BLaER1 (cell line): ENCODE results near the gene PPARA.
"Not testable (repeated sequence)": the region's sequence is repeated elsewhere in the genome, so short reads cannot be mapped to it uniquely, and the experiment has no call there.

Experiments
- H3K27ac ChIP-seq: shearing (Covaris generic); formaldehyde crosslinking; 2 replicates; pipeline ENCODE4 v1.8.1; 2022
- H3K27me3 ChIP-seq: shearing (Covaris generic); formaldehyde crosslinking; 2 replicates; pipeline ENCODE4 v1.8.1; 2022
- H3K36me3 ChIP-seq: shearing (Covaris generic); formaldehyde crosslinking; 2 replicates; pipeline ENCODE4 v1.8.1; 2022
- H3K4me1 ChIP-seq: shearing (Covaris generic); formaldehyde crosslinking; 2 replicates; pipeline ENCODE4 v1.8.1; 2022
- H3K4me2 ChIP-seq: shearing (Covaris generic); formaldehyde crosslinking; 2 replicates; pipeline ENCODE4 v1.8.1; 2022
- H3K4me3 ChIP-seq: shearing (Covaris generic); formaldehyde crosslinking; 2 replicates; pipeline ENCODE4 v1.8.1; 2022
- H3K9ac ChIP-seq: shearing (Covaris generic); formaldehyde crosslinking; 2 replicates; pipeline ENCODE4 v1.8.1; 2022
- H3K9me3 ChIP-seq: shearing (Covaris generic); formaldehyde crosslinking; 2 replicates; pipeline ENCODE4 v1.8.1; 2022
- H4K20me1 ChIP-seq: shearing (Covaris generic); formaldehyde crosslinking; 2 replicates; pipeline ENCODE4 v1.8.1; 2022
- Cebpa-rat ChIP-seq: shearing (Covaris generic); IDR thresholded peaks from 2 replicates; pipeline ENCODE4 v1.8.1; 2022

Gene PPARA

DNA sequence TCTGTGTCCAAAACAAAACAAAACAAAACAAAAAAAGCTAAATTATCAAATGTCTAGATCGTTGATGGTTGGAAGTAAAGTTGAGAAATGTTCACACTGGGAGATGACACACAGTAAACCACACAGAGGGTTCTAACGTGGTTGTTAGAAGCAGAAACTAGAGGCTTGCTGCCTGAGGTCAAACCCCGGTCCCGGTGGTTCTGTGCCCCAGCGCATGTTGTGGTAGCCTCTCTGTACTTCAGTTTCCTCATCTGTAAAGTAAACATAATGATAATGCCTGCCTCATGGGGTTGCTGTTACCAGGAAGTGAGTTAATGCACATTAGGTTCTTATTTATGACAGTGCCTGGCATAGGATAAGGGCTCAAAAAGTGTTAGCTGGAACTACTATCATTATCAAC lies 33.4 kb downstream of the PPARA start:
- Histone ChIP-seq H4K20me1 (peaks cover 16% of the 10 kb centered on the region; the same call in 1 of the 2 replicates), H3K9ac (no peak overlapping the region), H3K9me3 (peaks cover 44% of the 10 kb centered on the region), H3K4me3 (no peak overlapping the region), H3K27ac (no peak overlapping the region), H3K4me2 (no peak overlapping the region), H3K4me1 (no peaks in the 10 kb centered on the region), H3K36me3 (peaks cover 96% of the 10 kb centered on the region), H3K27me3 (no peaks in the 10 kb centered on the region)
- TF ChIP-seq Cebpa-rat: no peak

DNA sequence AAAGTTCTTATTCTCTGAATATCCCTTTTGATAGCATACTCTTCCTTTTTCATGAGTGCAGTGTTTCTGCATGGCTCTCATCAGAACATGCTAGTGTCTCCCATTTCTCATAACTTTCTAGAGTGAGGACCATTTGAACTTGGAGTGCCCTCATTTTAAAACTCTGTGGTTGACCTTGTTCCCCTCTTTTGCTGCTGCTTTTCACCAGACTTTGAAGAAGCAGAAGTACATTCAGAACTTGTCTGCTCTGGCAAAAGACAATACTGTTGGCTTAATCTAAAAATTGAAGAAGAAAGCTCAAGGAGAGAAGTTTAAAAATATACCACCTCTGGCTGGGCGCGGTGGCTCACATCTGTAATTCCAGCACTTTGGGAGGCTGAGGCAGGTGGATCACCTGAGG lies 35.0 kb downstream of the PPARA start:
- Histone ChIP-seq H3K36me3 (peaks cover 96% of the 10 kb centered on the region), H3K9me3 (peaks cover 28% of the 10 kb centered on the region), H4K20me1 (peaks cover 16% of the 10 kb centered on the region; the same call in 1 of the 2 replicates), H3K27me3 (no peaks in the 10 kb centered on the region), H3K4me3 (no peak overlapping the region), H3K27ac (no peak overlapping the region), H3K4me1 (no peaks in the 10 kb centered on the region), H3K4me2 (no peak overlapping the region), H3K9ac (no peak overlapping the region)
- no peak for TF ChIP-seq Cebpa-rat

DNA sequence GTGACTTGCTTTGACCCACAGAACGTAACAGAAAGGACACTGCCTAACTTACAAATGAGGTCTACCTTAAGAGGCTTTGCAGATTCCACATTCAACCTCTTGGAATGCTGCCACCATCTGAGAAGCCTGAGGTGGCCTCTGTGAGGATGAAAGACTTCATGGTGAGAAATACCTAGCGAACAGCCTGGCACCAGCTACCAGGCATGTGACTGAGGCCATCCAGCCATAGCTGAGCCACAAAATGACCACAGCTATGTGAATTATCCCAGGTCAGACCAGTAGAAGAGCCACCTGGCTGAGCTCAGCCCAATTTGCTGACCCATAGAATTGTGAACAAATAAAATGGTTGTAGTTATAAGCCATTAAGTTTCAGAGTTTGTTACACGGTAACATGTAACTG lies 37.5 kb downstream of the PPARA start:
- Histone ChIP-seq H3K4me2 (no peak overlapping the region), H3K9ac (no peak overlapping the region), H3K36me3 (peaks cover 93% of the 10 kb centered on the region), H4K20me1 (peaks cover 16% of the 10 kb centered on the region; the same call in 1 of the 2 replicates), H3K27me3 (no peaks in the 10 kb centered on the region), H3K27ac (no peak overlapping the region), H3K4me3 (no peak overlapping the region), H3K9me3 (peaks cover 3% of the 10 kb centered on the region), H3K4me1 (0 out of 2 replicates have a peak, but pooled peaks cover 7% of the 10 kb centered on the region)
- no peak for TF ChIP-seq Cebpa-rat

DNA sequence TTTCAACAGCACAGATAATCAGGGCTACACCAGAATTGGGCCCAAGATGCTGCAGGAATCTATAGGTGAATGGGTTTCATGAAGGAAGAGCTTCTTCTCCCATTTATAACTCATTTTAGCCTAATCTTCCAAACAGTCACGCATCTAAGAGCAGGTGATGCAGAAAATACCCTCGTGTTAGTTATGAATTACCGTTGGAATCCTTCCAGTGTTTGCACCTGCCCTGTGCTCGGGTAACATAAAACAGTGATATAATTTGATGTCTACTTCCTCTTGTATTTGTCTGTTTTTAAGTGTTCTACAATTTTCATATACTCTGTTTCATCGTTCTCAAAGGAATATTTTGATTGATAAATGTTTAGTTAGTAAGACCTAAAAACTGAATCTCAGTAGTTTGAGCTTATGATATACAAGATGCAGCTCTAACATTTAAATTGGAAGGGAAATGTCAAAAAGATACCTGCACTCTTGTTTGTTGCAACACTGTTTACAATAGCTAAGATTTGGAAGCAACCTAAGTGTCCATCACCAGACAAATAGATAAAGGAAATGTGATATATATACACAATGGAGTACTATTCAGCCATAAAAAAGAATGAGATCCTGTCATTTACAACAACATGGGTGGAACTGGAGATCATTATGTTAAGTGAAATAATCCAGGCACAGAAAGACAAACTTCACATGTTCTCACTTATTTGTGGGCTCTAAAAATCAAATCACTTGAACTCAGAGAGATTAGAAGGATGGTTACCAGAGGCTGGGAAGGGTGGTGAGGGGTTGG lies 42.1 kb downstream of the PPARA start:
- TF ChIP-seq Cebpa-rat: no peak
- Histone ChIP-seq H3K4me2 (no peak overlapping the region), H3K4me3 (no peak overlapping the region)

DNA sequence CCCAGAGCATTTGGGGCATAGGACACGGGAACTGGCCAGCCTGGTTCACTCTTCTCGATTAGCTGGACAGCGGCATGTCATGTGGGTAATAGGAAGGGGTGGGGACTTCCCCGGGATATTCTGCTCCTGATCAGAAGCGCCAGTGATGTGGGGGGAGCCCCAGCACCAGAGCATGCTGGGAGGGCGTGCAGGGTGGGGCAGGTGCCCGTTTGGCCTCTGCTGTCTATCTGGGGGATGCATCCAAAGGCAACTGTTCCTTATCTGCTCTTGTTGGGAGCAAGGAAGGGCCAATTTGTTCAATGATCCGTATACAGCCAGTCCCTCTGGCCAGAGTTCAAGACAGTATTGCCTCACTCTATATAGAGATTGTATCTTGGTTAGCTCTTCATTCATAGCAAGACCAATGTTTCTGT lies 43.6 kb downstream of the PPARA start:
- Histone ChIP-seq H3K4me3 (no peak overlapping the region), H3K9me3 (no peaks in the 10 kb centered on the region), H4K20me1 (peaks cover 5% of the 10 kb centered on the region; the same call in 1 of the 2 replicates), H3K27me3 (no peaks in the 10 kb centered on the region), H3K27ac (no peak overlapping the region), H3K4me2 (no peak overlapping the region), H3K36me3 (peaks cover 64% of the 10 kb centered on the region), H3K4me1 (peaks cover 28% of the 10 kb centered on the region), H3K9ac (no peak overlapping the region)
- TF ChIP-seq Cebpa-rat: no peak

More for the DNA sequence above, 42.1 kb downstream of the PPARA start:
- H3K4me1 ChIP-seq: peaks cover 27% of the 10 kb centered on the region
- no peak overlapping the region for H3K27ac ChIP-seq
- H3K27me3 ChIP-seq: no peaks in the 10 kb centered on the region
- H3K36me3 ChIP-seq: peaks cover 64% of the 10 kb centered on the region
- H3K9ac ChIP-seq: no peak overlapping the region
- H3K9me3 ChIP-seq: no peaks in the 10 kb centered on the region
- H4K20me1 ChIP-seq: peaks cover 9% of the 10 kb centered on the region; the same call in 1 of the 2 replicates

DNA sequence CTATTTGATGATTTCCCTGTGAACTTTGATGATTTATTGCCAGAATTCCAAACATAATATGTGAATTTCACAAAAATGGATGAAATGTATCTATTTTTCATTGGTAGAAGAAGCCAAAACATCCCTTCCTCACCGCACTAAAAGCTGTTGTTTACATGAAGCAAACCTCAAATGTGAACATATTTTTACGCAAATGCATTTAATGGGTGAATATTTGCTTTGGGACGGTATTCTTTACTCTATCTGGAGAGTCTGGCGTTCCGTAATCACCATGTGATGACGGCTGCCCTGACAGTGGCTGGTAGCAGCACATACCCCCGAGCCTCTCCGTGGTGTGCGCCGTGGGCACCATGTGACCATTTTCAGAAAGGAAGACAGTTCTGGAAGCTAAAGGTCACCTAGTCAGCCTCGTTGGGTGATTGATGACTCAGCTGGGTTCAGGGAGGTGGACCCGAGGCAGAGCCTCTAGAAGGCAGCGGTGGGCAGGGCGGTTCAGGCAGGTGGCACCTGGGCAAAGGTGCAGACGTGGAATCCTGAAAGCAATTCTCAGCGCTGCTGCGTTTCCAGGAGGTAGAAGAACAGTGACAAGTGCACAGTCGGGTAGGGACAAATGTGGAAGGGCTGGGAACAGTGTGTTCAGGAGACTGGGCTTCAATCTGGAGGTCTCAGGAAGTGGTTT lies 45.3 kb downstream of the PPARA start:
- no peak overlapping the region for H3K4me3 ChIP-seq
- H3K27me3 ChIP-seq: no peaks in the 10 kb centered on the region
- no peak overlapping the region; the same call in 1 of the 2 replicates for H3K27ac ChIP-seq
- peaks cover 5% of the 10 kb centered on the region; the same call in 1 of the 2 replicates for H4K20me1 ChIP-seq
- H3K4me1 ChIP-seq: peaks cover 28% of the 10 kb centered on the region
- no peak overlapping the region for H3K9ac ChIP-seq
- H3K9me3 ChIP-seq: no peaks in the 10 kb centered on the region
- peak overlapping the region; percentile 25 for H3K4me2 ChIP-seq
- peaks cover 64% of the 10 kb centered on the region for H3K36me3 ChIP-seq
- no peak for TF ChIP-seq Cebpa-rat

DNA sequence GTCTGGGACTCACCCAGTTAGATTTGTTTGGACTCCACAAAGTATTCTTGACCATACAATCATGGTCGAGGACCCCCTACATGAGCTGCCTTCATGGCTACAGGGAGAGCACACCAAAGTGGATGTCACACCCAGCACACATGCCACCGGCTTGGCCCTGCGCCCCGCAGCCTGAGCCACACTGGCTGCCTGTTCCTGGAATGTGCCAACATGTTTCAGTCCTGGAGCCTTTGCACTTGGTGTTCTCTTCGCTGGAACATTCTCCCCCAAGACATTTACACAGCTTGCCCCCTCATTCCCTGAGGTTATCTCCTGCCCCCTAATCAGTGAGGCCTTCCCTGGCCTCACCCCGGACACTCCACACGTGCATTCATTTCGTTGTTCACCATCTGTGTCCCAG lies 46.0 kb downstream of the PPARA start:
- Histone ChIP-seq H3K4me2 (peak overlapping the region; percentile 25), H3K36me3 (peaks cover 64% of the 10 kb centered on the region), H3K9ac (no peak overlapping the region), H3K9me3 (no peaks in the 10 kb centered on the region), H3K27me3 (no peaks in the 10 kb centered on the region), H4K20me1 (peaks cover 8% of the 10 kb centered on the region; the same call in 1 of the 2 replicates), H3K27ac (peak overlapping the region; percentile 24; the same call in 1 of the 2 replicates), H3K4me1 (peaks cover 28% of the 10 kb centered on the region), H3K4me3 (no peak overlapping the region)
- no peak for TF ChIP-seq Cebpa-rat

DNA sequence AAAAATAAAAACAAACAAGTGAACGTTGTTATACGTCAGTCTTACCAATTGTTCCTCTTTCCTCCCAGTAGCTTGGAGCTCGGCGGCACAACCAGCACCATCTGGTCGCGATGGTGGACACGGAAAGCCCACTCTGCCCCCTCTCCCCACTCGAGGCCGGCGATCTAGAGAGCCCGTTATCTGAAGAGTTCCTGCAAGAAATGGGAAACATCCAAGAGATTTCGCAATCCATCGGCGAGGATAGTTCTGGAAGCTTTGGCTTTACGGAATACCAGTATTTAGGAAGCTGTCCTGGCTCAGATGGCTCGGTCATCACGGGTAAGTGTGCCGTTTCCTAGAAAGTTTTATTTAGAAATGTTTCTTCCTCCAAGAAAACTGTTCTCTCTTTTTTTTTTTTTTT lies 47.9 kb downstream of the PPARA start:
- Histone ChIP-seq H3K9me3 (peaks cover 1% of the 10 kb centered on the region), H3K4me3 (no peak overlapping the region), H3K36me3 (peaks cover 68% of the 10 kb centered on the region), H4K20me1 (peaks cover 16% of the 10 kb centered on the region; the same call in 1 of the 2 replicates), H3K4me2 (no peak overlapping the region), H3K27me3 (no peaks in the 10 kb centered on the region), H3K9ac (no peak overlapping the region), H3K27ac (no peak overlapping the region), H3K4me1 (peaks cover 35% of the 10 kb centered on the region)
- TF ChIP-seq Cebpa-rat: peak; percentile 85

DNA sequence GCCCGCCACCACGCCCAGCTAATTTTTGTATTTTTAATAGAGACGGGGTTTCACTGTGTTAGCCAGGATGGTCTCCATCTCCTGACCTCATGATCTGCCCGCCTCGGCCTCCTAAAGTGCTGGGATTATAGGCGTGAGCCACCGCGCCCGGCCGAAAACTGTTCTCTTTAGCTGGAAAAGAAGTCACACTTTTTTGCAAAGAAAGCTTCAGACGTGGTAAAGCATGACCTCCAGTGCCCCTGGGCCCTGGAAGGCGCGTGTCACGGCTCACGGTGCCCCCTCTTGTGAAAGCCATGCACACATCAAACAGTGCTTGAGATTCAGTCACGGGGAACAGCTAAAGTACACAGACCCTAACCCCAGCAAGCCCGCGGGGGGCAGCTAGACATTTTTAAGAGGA lies 48.5 kb downstream of the PPARA start:
- H3K27me3 ChIP-seq, H3K4me2 ChIP-seq, H3K4me3 ChIP-seq, H3K9ac ChIP-seq, H3K9me3 ChIP-seq, H3K27ac ChIP-seq: not testable (repeated sequence)
- peaks cover 13% of the 10 kb centered on the region; the same call in 1 of the 2 replicates for H4K20me1 ChIP-seq
- peaks cover 35% of the 10 kb centered on the region for H3K4me1 ChIP-seq
- H3K36me3 ChIP-seq: peaks cover 73% of the 10 kb centered on the region

DNA sequence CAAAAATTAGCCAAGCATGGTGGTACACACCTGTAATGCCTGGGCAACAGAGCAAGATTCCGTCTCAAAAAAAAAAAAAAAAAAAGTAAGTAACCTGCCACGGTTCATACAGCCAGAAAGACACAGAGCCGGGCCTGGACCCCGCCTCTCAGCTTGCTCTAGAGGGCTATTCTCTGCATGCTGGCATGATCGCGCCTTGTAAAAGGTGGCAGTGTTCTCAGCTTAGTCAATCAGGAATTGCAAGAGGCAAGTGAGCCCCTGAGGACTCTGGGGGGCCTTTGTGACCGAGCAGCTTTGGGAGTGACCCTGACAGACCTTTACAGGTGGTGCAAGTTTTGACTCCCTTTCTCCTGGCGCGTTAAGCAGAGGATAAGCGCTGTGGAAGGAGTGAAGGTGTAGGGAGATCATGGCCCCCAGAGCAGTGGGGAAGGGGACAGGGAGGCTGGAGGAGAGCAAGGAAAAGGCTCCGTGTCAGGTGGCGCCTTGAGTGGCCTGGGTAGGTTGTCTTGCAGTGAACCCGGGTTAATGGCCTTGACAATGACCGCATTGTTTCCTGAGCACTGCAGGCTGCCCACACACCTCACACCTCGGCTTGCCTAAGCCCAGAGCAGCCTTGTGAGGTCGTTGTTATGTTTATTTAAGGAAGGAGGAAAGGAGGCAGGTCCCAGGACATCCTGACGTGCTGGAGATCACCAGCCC lies 50.9 kb downstream of the PPARA start:
- Histone ChIP-seq H3K4me1 (peaks cover 28% of the 10 kb centered on the region), H3K9ac (no peak overlapping the region), H3K9me3 (peaks cover 21% of the 10 kb centered on the region), H3K36me3 (peaks cover 89% of the 10 kb centered on the region), H3K4me3 (no peak overlapping the region), H3K4me2 (peak overlapping the region; percentile 54), H4K20me1 (peaks cover 11% of the 10 kb centered on the region; the same call in 1 of the 2 replicates), H3K27me3 (no peaks in the 10 kb centered on the region), H3K27ac (no peak overlapping the region)
- no peak for TF ChIP-seq Cebpa-rat
